Endothelial cell (in vitro differentiated cells): Measurements from ENCODE around the gene PRSS1. TPM values are rescaled to one million over a fixed set of nuclear protein-coding genes. Genes with fewer than 3 reads are reported as not detected.
"Not testable (repeated sequence)": the region's sequence is repeated elsewhere in the genome, so short reads cannot be mapped to it uniquely, and the experiment has no call there.

Experiments used
- DNase-seq: peaks from one replicate; pipeline ENCODE4 v3.0.0; 2021; ENCODE audit warnings: low spot score
- H3K27ac Mint-ChIP-seq: one replicate; pipeline ENCODE4 v1.8.0; 2021; ENCODE audit warnings: mixed read lengths, inconsistent platforms; ENCODE audit not compliant: unreplicated experiment
- H3K27me3 Mint-ChIP-seq: one replicate; pipeline ENCODE4 v1.8.0; 2021; ENCODE audit warnings: mild to moderate bottlenecking, moderate library complexity, mixed read lengths, inconsistent platforms; ENCODE audit not compliant: unreplicated experiment
- H3K36me3 Mint-ChIP-seq: one replicate; pipeline ENCODE4 v1.8.0; 2021; ENCODE audit warnings: mild to moderate bottlenecking, low read depth, mixed read lengths, inconsistent platforms; ENCODE audit not compliant: unreplicated experiment
- H3K4me1 Mint-ChIP-seq: one replicate; pipeline ENCODE4 v1.8.0; 2021; ENCODE audit warnings: mild to moderate bottlenecking, mixed read lengths, inconsistent platforms; ENCODE audit not compliant: unreplicated experiment
- H3K4me3 Mint-ChIP-seq: one replicate; pipeline ENCODE4 v1.8.0; 2021; ENCODE audit warnings: mild to moderate bottlenecking, mixed read lengths, inconsistent platforms; ENCODE audit not compliant: unreplicated experiment
- H3K9me3 Mint-ChIP-seq: one replicate; pipeline ENCODE4 v1.8.0; 2021; ENCODE audit warnings: mixed read lengths, inconsistent platforms; ENCODE audit not compliant: unreplicated experiment
- CTCF ChIP-seq: fragments of 200-600 bp; sonication (generic); IDR thresholded peaks from one replicate; pipeline ENCODE4 v1.5.0; 2021; ENCODE audit warnings: antibody characterized with exemption; ENCODE audit not compliant: unreplicated experiment
- total RNA-seq: library from RNA; stranded (reverse); fragmentation: NEBNext Ultra II Directional; extraction: Animal tissue kit (Norgen Biotek cat#: 25700); gene quantifications from one replicate; pipeline ENCODE4 v1.2.1, GENCODE V29; 2021; ENCODE audit not compliant: unreplicated experiment

PRSS1 gene
- total RNA-seq, 1 donor from 2014 or later = 0.82 TPM

DNA sequence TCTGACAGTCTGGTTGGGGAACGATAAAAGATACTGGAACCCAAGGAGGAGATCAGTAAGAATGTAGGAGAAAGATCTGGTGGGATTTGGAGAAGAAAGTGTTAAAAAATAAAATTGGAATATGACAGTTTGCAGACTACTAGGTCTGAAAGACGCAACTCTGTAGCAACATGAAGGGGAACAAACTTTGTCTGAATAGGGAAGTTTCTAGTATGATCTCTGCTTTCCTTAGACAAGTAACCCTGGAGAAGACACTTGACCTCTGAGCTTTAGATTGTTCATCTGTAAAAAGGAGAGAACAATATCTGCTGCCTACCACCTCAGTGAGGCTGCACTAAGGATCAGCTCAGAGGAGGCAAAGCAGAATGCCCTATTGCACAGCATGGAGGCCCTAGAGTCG, 3.0 kb upstream of the PRSS1 start:
- H3K36me3 Mint-ChIP-seq = no peaks in the 10 kb centered on the region
- no peaks in the 10 kb centered on the region for H3K9me3 Mint-ChIP-seq
- no peak overlapping the region for H3K27ac Mint-ChIP-seq
- peaks cover 4% of the 10 kb centered on the region for H3K27me3 Mint-ChIP-seq
- H3K4me3 Mint-ChIP-seq = no peak overlapping the region
- H3K4me1 Mint-ChIP-seq = peaks cover 10% of the 10 kb centered on the region
- no peak for TF ChIP-seq CTCF
- no peak for DNase-seq

- not testable (repeated sequence) for H3K4me1 Mint-ChIP-seq, H3K4me3 Mint-ChIP-seq, H3K36me3 Mint-ChIP-seq, DNase-seq, H3K27me3 Mint-ChIP-seq, H3K27ac Mint-ChIP-seq, H3K9me3 Mint-ChIP-seq
Observed at GRCh38 chr7:142748410-142748809, 862 bp upstream of the PRSS1 start.

DNA sequence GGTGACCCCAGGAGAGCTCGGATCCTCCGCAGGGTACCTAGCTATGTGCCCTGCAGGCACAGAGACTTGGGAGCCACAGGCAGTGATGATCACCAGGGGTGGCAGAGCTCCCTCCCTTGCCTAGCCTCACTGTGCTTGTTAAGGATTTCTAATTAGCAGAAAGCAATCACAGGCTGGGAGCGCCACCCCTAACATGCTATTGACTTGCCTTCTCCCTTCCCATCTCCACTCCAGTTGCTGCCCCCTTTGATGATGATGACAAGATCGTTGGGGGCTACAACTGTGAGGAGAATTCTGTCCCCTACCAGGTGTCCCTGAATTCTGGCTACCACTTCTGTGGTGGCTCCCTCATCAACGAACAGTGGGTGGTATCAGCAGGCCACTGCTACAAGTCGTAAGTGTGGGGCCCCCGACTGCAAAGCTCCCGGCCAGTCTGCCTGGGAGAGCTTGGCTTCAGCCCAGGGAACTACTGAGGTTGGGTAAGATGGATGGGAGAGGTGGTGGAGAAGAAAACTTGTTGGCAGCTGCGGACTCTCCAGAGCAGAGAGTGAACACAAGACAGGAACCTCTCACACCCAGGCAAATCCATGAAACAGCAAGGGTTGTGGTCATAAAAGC, 1.2 kb downstream of the PRSS1 start:
- peaks cover 7% of the 10 kb centered on the region for H3K27me3 Mint-ChIP-seq
- H3K36me3 Mint-ChIP-seq = no peaks in the 10 kb centered on the region
- H3K4me3 Mint-ChIP-seq = no peak overlapping the region
- H3K27ac Mint-ChIP-seq = no peak overlapping the region
- no peak for TF ChIP-seq CTCF
- H3K9me3 Mint-ChIP-seq = no peaks in the 10 kb centered on the region
- peaks cover 10% of the 10 kb centered on the region for H3K4me1 Mint-ChIP-seq
- DNase-seq = no peak

- not testable (repeated sequence) for H3K4me1 Mint-ChIP-seq, H3K9me3 Mint-ChIP-seq, DNase-seq, H3K27me3 Mint-ChIP-seq, H3K27ac Mint-ChIP-seq, H3K36me3 Mint-ChIP-seq, H3K4me3 Mint-ChIP-seq
Observed at GRCh38 chr7:142751526-142752175, 2.4 kb downstream of the PRSS1 start.

DNA sequence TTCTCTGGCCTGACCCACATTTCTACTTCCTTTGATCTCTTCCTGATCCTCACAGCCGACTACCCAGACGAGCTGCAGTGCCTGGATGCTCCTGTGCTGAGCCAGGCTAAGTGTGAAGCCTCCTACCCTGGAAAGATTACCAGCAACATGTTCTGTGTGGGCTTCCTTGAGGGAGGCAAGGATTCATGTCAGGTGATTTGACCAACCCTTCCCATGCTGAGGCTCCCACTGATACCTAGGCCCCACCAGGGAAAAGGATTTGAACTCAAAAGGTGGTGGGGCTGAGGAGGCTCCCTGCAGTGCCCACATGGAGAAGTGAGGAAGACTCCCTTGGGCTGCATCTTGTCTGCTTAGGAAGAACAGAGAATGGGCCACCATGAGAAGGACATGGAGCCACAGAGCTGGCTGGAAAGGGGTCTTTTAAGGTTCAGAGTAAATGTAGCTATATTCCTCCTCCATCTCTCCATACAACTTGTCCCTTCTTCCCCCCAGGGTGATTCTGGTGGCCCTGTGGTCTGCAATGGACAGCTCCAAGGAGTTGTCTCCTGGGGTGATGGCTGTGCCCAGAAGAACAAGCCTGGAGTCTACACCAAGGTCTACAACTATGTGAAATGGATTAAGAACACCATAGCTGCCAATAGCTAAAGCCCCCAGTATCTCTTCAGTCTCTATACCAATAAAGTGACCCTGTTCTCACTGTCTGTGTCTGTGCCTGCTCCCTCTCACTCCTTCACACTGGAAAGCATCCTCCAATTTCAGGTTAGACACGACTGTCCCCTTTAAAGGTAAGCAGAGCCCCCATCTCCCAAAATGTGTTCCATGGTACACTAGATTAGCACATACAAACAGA, 3.3 kb downstream of the PRSS1 start:
- Mint-ChIP-seq H3K27ac (no peak overlapping the region), H3K4me3 (no peak overlapping the region), H3K4me1 (peaks cover 10% of the 10 kb centered on the region), H3K27me3 (peaks cover 7% of the 10 kb centered on the region), H3K9me3 (no peaks in the 10 kb centered on the region), H3K36me3 (no peaks in the 10 kb centered on the region)
- TF ChIP-seq CTCF = no peak
- DNase-seq = no peak
